ENCODE results near the gene GPX4.

Gene GPX4

GRCh38 chr19:1102407-1103131 lies 1.2 kb upstream of the GPX4 start:
- DNase-seq (ENCODE audit: low read depth in 2 of 2): no peak

GRCh38 chr19:1103132-1103707 lies 574 bp upstream of the GPX4 start:
- DNase-seq (ENCODE audit: low read depth in 2 of 2): no peak

- peak in 1 of 2 donors; percentile 55 for DNase-seq (ENCODE audit: low read depth in 2 of 2)
These were observed 665 bp downstream of the GPX4 start for GRCh38 chr19:1104311-1105007.

- no peak for DNase-seq (ENCODE audit: low read depth in 2 of 2)
These were observed 1.4 kb downstream of the GPX4 start for GRCh38 chr19:1105008-1105872.

GRCh38 chr19:1105873-1106840 lies 2.4 kb downstream of the GPX4 start:
- no peak for DNase-seq (ENCODE audit: low read depth in 2 of 2)

GRCh38 chr19:1106841-1107660 lies 3.3 kb downstream of the GPX4 start:
- no peak for DNase-seq (ENCODE audit: low read depth in 2 of 2)

- no peak for DNase-seq (ENCODE audit: low read depth in 2 of 2)
These were observed 4.0 kb downstream of the GPX4 start for GRCh38 chr19:1107661-1108261.

- DNase-seq (ENCODE audit: low read depth in 2 of 2): no peak
These were observed 4.7 kb downstream of the GPX4 start for GRCh38 chr19:1108291-1109031.

GRCh38 chr19:1109032-1109551 lies 5.3 kb downstream of the GPX4 start:
- DNase-seq (ENCODE audit: low read depth in 2 of 2): no peak

GRCh38 chr19:1109697-1110671 lies 6.2 kb downstream of the GPX4 start:
- no peak for DNase-seq (ENCODE audit: low read depth in 2 of 2)

- no peak for DNase-seq (ENCODE audit: low read depth in 2 of 2)
These were observed 7.2 kb downstream of the GPX4 start for GRCh38 chr19:1110809-1111640.

- DNase-seq (ENCODE audit: low read depth in 2 of 2): no peak
These were observed 8.0 kb downstream of the GPX4 start for GRCh38 chr19:1111641-1112267.

- DNase-seq (ENCODE audit: low read depth in 2 of 2): no peak
These were observed 8.7 kb downstream of the GPX4 start for GRCh38 chr19:1112268-1113029.

- DNase-seq (ENCODE audit: low read depth in 2 of 2): peak; percentile 58 to 73
These were observed 9.5 kb downstream of the GPX4 start for GRCh38 chr19:1113030-1113985.
